Measurements from ENCODE around the gene TEAD1. TPM values are rescaled to one million over a fixed set of nuclear protein-coding genes. Genes with fewer than 3 reads are reported as not detected.

The TEAD1 gene
- total and polyA plus RNA-seq, 2 donors (not counting 1 experiment from before 2014, with no cell fraction given) = 88.6 to 121 TPM

GRCh38 chr11:12834630-12835029 lies 160.4 kb downstream of the TEAD1 start:
- H3K4me1 ChIP-seq (ENCODE audit: control insufficient read depth, extremely low read depth, insufficient read depth, low read length) = peaks cover 2% of the 10 kb centered on the region
- no peak overlapping the region for H3K9ac ChIP-seq (ENCODE audit: insufficient read depth, low read length)
- H3K9me3 ChIP-seq (ENCODE audit: control insufficient read depth, insufficient read depth, low read depth, low read length) = no peaks in the 10 kb centered on the region
- DNase-seq (ENCODE audit: low read depth in 2 of 2) = no peak
- peaks cover 93% of the 10 kb centered on the region for H3K79me2 ChIP-seq (ENCODE audit: control insufficient read depth, insufficient read depth, low read length)
- H3K27ac ChIP-seq (ENCODE audit: insufficient read depth, low read length) = no peak overlapping the region
- H3K27me3 ChIP-seq (ENCODE audit: control insufficient read depth, insufficient read depth, low read length) = no peaks in the 10 kb centered on the region
- no peak overlapping the region for H3K4me2 ChIP-seq (ENCODE audit: extremely low read depth, insufficient read depth, low read length)
- no peak overlapping the region for H2AFZ ChIP-seq (ENCODE audit: low read length)
- H3K36me3 ChIP-seq (ENCODE audit: control insufficient read depth, insufficient read depth, low read length) = no peaks in the 10 kb centered on the region
- TF ChIP-seq EZH2 (IDR thresholded peaks at IDR 0.05; ENCODE audit: low read length, missing control alignments) (no peak), CTCF (conservative IDR thresholded peaks at IDR 0.05 in 1 of 2, IDR thresholded peaks at IDR 0.05 in 1 of 2; ENCODE audit: low read depth in 1 of 2, low read length in 2 of 2) (no peak)
- peaks cover 1% of the 10 kb centered on the region for H4K20me1 ChIP-seq (ENCODE audit: control insufficient read depth, extremely low read depth, insufficient read depth, low read length)
- H3K4me3 ChIP-seq (replicated peaks in 1 of 4; ENCODE audit: control extremely low read depth in 1 of 4, insufficient read depth in 1 of 4, low read depth in 3 of 4, low read length in 4 of 4) = no peak overlapping the region

- peaks cover 1% of the 10 kb centered on the region for H4K20me1 ChIP-seq (ENCODE audit: control insufficient read depth, extremely low read depth, insufficient read depth, low read length)
- H3K4me1 ChIP-seq (ENCODE audit: control insufficient read depth, extremely low read depth, insufficient read depth, low read length) = peaks cover 2% of the 10 kb centered on the region
- H3K4me3 ChIP-seq (replicated peaks in 1 of 4; ENCODE audit: control extremely low read depth in 1 of 4, insufficient read depth in 1 of 4, low read depth in 3 of 4, low read length in 4 of 4) = no peak overlapping the region
- H3K4me2 ChIP-seq (ENCODE audit: extremely low read depth, insufficient read depth, low read length) = no peak overlapping the region
- H2AFZ ChIP-seq (ENCODE audit: low read length) = no peak overlapping the region
- no peak for TF ChIP-seq EZH2 (IDR thresholded peaks at IDR 0.05; ENCODE audit: low read length, missing control alignments)
- TF ChIP-seq CTCF (conservative IDR thresholded peaks at IDR 0.05 in 1 of 2, IDR thresholded peaks at IDR 0.05 in 1 of 2; ENCODE audit: low read depth in 1 of 2, low read length in 2 of 2) = no peak
- H3K9me3 ChIP-seq (ENCODE audit: control insufficient read depth, insufficient read depth, low read depth, low read length) = no peaks in the 10 kb centered on the region
- H3K27me3 ChIP-seq (ENCODE audit: control insufficient read depth, insufficient read depth, low read length) = no peaks in the 10 kb centered on the region
- H3K27ac ChIP-seq (ENCODE audit: insufficient read depth, low read length) = no peak overlapping the region
- no peak overlapping the region for H3K9ac ChIP-seq (ENCODE audit: insufficient read depth, low read length)
- peaks cover 91% of the 10 kb centered on the region for H3K79me2 ChIP-seq (ENCODE audit: control insufficient read depth, insufficient read depth, low read length)
- H3K36me3 ChIP-seq (ENCODE audit: control insufficient read depth, insufficient read depth, low read length) = no peaks in the 10 kb centered on the region
- DNase-seq (ENCODE audit: low read depth in 2 of 2) = no peak
Observed at GRCh38 chr11:12835286-12835685, 161.1 kb downstream of the TEAD1 start.

GRCh38 chr11:12838463-12839123 lies 164.4 kb downstream of the TEAD1 start:
- H3K9ac ChIP-seq (ENCODE audit: insufficient read depth, low read length) = no peak overlapping the region
- peaks cover 88% of the 10 kb centered on the region for H3K79me2 ChIP-seq (ENCODE audit: control insufficient read depth, insufficient read depth, low read length)
- H3K9me3 ChIP-seq (ENCODE audit: control insufficient read depth, insufficient read depth, low read depth, low read length) = no peaks in the 10 kb centered on the region
- H3K27me3 ChIP-seq (ENCODE audit: control insufficient read depth, insufficient read depth, low read length) = no peaks in the 10 kb centered on the region
- H3K4me2 ChIP-seq (ENCODE audit: extremely low read depth, insufficient read depth, low read length) = peak overlapping the region; percentile 71
- H3K4me1 ChIP-seq (ENCODE audit: control insufficient read depth, extremely low read depth, insufficient read depth, low read length) = peaks cover 10% of the 10 kb centered on the region
- H4K20me1 ChIP-seq (ENCODE audit: control insufficient read depth, extremely low read depth, insufficient read depth, low read length) = peaks cover 3% of the 10 kb centered on the region
- no peak for TF ChIP-seq CTCF (conservative IDR thresholded peaks at IDR 0.05 in 1 of 2, IDR thresholded peaks at IDR 0.05 in 1 of 2; ENCODE audit: low read depth in 1 of 2, low read length in 2 of 2)
- no peak for TF ChIP-seq EZH2 (IDR thresholded peaks at IDR 0.05; ENCODE audit: low read length, missing control alignments)
- H3K27ac ChIP-seq (ENCODE audit: insufficient read depth, low read length) = peak overlapping the region; percentile 6
- H2AFZ ChIP-seq (ENCODE audit: low read length) = no peak overlapping the region
- H3K36me3 ChIP-seq (ENCODE audit: control insufficient read depth, insufficient read depth, low read length) = no peaks in the 10 kb centered on the region
- H3K4me3 ChIP-seq (replicated peaks in 1 of 4; ENCODE audit: control extremely low read depth in 1 of 4, insufficient read depth in 1 of 4, low read depth in 3 of 4, low read length in 4 of 4) = peak overlapping the region in 3 of 4 experiments; percentile 24 to 46 (median 38)
- DNase-seq (ENCODE audit: low read depth in 2 of 2) = peak in 1 of 2 donors; percentile 78

Measured in fibroblast of lung (primary cell).